HCT116 (cell line): ENCODE measurements around the gene CRYZ.

Source experiments
- ATF3 ChIP-seq: IDR thresholded peaks from 2 replicates; pipeline ENCODE4 v1.6.1; 2012
- CEBPB ChIP-seq: IDR thresholded peaks from 2 replicates; pipeline ENCODE4 v1.6.1; 2012; ENCODE audit warnings: low read depth
- CTCF ChIP-seq, 3 experiments: fragments of 200-600 bp in 1 of 3; sonication (generic) in 1 of 3; IDR thresholded peaks in 2 of 3; conservative IDR thresholded peaks in 1 of 3; 2 replicates each; pipeline ENCODE4 v1.5.1; 2012 to 2017; ENCODE audit warnings: low read depth in 2 of 3, low read length in 2 of 3, antibody characterized with exemption in 1 of 3, borderline replicate concordance in 1 of 3, control low read depth in 1 of 3, mild to moderate bottlenecking in 1 of 3, mixed read lengths in 1 of 3, mixed run types in 1 of 3, moderate library complexity in 1 of 3; ENCODE audit not compliant: insufficient read depth in 1 of 3
- EZH2phosphoT487 ChIP-seq: fragments of 200-600 bp; IDR thresholded peaks from 2 replicates; pipeline ENCODE4 v1.6.1; 2018; ENCODE audit warnings: antibody characterized with exemption, borderline replicate concordance
- POLR2A ChIP-seq: IDR thresholded peaks from 2 replicates; pipeline ENCODE4 v1.7.0; 2011; ENCODE audit warnings: borderline replicate concordance; ENCODE audit not compliant: insufficient read depth, insufficient read length; ENCODE audit errors: extremely low read depth
- REST ChIP-seq: IDR thresholded peaks from 2 replicates; pipeline ENCODE4 v1.6.1; 2012; ENCODE audit warnings: low read depth

DNA sequence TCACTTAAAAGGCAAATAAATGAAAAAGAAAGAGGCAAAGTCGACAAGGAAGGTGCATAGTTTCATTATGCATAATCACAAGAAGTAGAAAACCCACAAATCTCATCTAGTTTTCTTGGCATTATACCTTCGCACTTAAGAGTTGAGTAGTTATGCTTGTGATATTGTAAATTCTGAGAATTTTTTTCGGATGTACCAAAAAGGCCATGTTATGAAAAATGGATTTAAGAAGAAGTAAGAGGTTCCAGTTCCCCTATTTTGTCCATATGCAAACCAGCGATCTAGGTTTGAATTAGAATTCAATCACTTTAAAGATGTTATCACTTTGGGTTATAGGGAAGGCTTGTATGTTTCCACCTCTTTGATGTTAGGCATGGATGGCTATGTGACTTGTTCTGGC lies 51.4 kb downstream of the CRYZ start:
- TF ChIP-seq CTCF (IDR thresholded peaks at IDR 0.05 in 2 of 3, conservative IDR thresholded peaks at IDR 0.05 in 1 of 3; ENCODE audit: borderline replicate concordance in 1 of 3, insufficient read depth in 1 of 3, low read depth in 2 of 3, low read length in 2 of 3) (no peak), ATF3 (no peak), POLR2A (no peak), REST (no peak), EZH2phosphoT487 (no peak), CEBPB (no peak)
